Measurements from ENCODE around the gene TMEM225B.

- TF ChIP-seq POLR2A (IDR thresholded peaks at IDR 0.05) (no peak), CTCF (IDR thresholded peaks at IDR 0.05) (no peak)
Measured at GRCh38 chr7:99559175-99559915, 38.7 kb upstream of the TMEM225B start.

All from heart left ventricle (tissue), 13 donors.